HG03342 (cell line): ENCODE results near the gene HCAR2.
"Not testable (repeated sequence)": the region's sequence is repeated elsewhere in the genome, so short reads cannot be mapped to it uniquely, and the experiment has no call there.

ENCODE experiments used
- ATAC-seq: cut with Tn5 transposase; IDR thresholded peaks from one replicate; pipeline ENCODE4 v1.9.1; 2021; ENCODE audit warnings: mild to moderate bottlenecking, moderate library complexity; ENCODE audit not compliant: unreplicated experiment

HCAR2 gene

DNA sequence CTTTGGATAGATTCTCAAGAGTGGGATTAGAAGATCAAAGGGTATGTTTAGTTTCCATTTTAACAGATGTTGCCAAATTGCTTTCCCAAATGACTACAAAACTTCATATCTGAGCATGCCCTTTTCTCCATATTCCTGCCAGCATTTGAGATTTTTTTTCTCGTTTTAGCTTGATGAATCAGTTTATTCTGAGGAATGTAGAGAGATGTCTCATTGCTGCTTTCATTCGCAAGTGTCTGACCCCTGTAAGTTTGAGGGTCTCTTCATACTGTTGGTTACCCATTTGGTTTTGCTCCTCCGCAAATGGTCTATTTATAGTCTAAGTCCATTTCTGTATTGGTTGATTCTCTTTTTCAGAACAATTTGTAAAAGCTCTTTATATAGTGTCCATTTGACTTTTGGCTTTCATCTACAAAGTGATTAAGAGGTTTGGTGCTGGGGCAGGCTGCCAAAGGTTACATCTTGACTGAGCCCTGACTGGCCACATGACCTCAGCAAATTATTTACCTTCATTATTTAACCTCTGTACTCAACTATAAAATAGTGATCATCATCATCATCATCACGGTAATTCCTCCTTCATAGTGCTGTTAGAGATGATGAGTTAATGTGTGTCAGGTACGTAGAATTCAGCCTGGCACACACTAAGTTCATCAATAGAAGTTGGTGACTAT lies 33.6 kb downstream of the HCAR2 start:
- ATAC-seq: no peak

- ATAC-seq: no peak
Measured at GRCh38 chr12:122668268-122668667, 34.9 kb downstream of the HCAR2 start.

- no peak for ATAC-seq
Measured at GRCh38 chr12:122665759-122666158, 37.4 kb downstream of the HCAR2 start.

- no peak for ATAC-seq
Measured at GRCh38 chr12:122665349-122665748, 37.8 kb downstream of the HCAR2 start.

DNA sequence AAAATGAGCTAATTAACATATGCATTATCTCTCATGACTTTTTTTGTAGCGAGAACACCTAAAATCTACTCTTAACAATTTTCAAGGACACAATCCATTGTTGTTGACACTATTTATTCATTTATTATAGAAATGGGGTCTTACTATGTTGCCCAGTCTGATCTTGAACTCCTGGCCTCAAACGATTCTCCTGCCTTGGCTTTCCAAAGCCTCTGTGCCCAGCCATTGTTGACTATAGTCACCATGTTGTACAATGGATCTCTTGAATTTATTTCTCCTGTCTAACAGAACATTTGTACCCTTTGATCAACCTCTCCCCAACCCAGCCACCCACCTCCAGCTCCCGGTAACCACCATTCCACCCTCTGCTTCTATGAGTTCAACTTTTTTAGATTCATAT lies 41.2 kb downstream of the HCAR2 start:
- no peak for ATAC-seq

GRCh38 chr12:122661246-122661645 lies 41.9 kb downstream of the HCAR2 start:
- ATAC-seq: no peak

DNA sequence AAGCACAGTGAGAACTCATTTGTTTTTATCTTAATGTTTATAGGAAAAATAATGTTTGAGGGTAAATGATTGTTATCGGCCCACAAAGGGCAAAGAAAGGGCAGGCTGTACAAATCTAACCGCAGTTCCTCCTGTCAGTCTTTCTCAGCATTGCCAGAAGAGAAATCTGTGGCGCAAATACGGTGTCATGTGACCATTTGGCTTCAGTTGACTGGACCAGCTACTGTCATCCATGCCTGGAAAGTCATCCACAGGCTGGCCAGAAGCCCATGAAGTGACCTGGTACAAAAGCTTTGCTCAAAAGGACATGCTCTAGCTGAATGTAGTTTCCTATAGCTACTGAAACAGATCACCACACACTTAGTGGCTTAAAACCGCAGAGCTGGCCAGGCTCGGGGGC lies 43.6 kb downstream of the HCAR2 start:
- no peak for ATAC-seq

DNA sequence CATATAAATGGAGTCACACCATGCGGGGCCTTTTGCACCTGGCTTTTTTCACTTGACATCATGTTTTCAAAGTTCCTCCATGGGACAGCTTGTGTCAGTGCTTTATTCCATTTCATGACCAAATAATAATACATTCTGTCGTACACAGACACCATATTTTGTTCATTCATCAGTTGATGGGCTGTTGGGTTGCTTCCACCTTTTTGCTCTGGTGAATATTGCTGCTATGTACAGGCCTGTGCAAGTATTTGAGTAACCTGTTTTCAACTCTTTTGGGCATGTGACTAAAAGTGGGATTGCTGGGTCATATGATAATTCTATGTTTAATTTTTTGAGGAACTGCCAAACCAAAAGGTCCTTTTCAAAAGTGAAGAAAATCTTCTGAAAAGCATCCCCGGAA lies 46.9 kb downstream of the HCAR2 start:
- ATAC-seq: no peak

- ATAC-seq: not testable (repeated sequence)
Measured at GRCh38 chr12:122653291-122653690, 49.9 kb downstream of the HCAR2 start.

GRCh38 chr12:122651520-122652224 lies 51.5 kb downstream of the HCAR2 start:
- ATAC-seq: no peak
